ENCODE measurements around the gene NOVA2. TPM values are rescaled to one million over a fixed set of nuclear protein-coding genes. Genes with fewer than 3 reads are reported as not detected.

Gene NOVA2
- total and polyA plus RNA-seq, 8 donors, result 6.4 to 13.9 (median 11.5) TPM

DNA sequence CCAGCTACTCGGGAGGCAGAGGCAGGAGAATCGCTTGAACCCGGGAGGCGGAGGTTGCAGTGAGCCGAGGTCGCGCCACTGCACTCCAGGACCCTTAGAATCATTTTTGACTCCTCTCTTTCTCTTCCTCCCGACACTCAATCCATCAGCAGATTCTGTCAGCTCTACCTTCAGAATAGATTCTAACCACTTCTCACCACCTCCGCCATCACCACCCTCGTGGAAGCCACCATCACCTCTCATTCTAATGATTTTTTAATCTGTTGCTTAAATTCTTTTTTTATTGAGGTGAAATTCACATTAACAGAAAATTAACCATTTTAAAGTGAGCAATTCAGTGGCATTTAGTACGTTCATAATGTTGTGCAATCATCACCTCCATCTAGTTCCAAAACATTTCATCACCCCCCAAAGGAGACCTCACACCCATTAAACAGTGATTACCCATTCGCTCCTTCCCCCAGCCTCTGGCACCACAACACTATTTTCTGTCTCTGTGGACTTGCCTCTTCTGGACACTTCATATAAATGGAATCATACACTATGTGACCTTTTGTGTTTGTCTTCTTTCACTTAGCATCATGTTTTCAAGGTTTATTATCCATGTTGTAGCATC lies 16.6 kb upstream of the NOVA2 start:
- TF ChIP-seq, protein P1, sequence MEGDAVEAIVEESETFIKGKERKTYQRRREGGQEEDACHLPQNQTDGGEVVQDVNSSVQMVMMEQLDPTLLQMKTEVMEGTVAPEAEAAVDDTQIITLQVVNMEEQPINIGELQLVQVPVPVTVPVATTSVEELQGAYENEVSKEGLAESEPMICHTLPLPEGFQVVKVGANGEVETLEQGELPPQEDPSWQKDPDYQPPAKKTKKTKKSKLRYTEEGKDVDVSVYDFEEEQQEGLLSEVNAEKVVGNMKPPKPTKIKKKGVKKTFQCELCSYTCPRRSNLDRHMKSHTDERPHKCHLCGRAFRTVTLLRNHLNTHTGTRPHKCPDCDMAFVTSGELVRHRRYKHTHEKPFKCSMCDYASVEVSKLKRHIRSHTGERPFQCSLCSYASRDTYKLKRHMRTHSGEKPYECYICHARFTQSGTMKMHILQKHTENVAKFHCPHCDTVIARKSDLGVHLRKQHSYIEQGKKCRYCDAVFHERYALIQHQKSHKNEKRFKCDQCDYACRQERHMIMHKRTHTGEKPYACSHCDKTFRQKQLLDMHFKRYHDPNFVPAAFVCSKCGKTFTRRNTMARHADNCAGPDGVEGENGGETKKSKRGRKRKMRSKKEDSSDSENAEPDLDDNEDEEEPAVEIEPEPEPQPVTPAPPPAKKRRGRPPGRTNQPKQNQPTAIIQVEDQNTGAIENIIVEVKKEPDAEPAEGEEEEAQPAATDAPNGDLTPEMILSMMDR (IDR thresholded peaks at IDR 0.05), result no peak
- no peak overlapping the region for H3K4me3 ChIP-seq
- no peaks in the 10 kb centered on the region for H3K36me3 ChIP-seq
- H3K9me3 ChIP-seq, result no peaks in the 10 kb centered on the region
- no peak for DNase-seq
- intact Hi-C loops (cut with DNase I), result no loop called here
- ATAC-seq, result no peak
- H3K27me3 ChIP-seq, result peaks cover 0 to 7% of the 10 kb centered on the region in 2 donors
- peaks cover 0 to 5% of the 10 kb centered on the region in 2 donors for H3K4me1 ChIP-seq
- no peak overlapping the region for H3K27ac ChIP-seq

DNA sequence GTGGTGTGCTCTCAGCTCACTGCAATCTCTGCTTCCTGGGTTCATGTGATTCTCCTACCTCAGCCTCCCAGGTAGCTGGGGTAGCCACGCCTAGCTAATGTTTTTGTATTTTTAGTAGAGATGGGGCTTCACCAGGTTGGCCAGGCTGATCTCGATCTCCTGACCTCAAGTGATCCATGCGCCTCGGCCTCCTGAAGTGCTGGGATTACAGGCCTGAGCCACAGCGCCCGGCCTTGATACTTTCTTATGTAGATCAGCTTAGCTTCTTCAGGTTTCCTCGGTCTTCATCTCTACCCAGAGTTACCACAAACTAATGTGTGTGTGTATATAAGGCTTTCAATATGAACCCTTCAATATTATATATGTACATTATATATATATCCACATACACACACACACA lies 11.7 kb upstream of the NOVA2 start:
- Histone ChIP-seq H3K27me3 (peaks cover 0 to 11% of the 10 kb centered on the region in 2 donors), H3K4me3 (no peak overlapping the region), H3K9me3 (no peaks in the 10 kb centered on the region), H3K27ac (no peak overlapping the region), H3K36me3 (no peaks in the 10 kb centered on the region), H3K4me1 (no peaks in the 10 kb centered on the region)
- ATAC-seq (no peak), DNase-seq (no peak)
- intact Hi-C loops (cut with DNase I), result no loop called here
- TF ChIP-seq, protein P1 (IDR thresholded peaks at IDR 0.05), result no peak

DNA sequence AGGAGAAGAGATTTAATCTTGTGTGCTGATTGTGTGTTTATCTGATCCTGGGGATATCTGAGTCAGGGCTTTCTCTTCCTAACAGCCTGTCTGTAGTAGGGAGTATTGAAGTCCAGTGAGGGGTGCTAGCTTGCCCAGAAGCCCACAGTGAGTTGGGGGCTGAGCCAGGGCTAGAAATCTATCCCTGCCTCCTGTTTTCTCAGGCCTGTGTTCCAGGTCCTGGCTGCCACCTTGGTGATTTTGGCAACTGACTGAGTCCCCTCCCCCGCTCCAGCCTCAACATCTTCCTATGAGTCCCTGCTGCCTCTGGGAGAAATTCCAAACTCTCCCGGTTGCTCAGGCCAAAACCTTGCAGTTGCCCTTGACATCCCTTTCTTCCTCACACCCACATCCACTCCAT lies 7.7 kb upstream of the NOVA2 start:
- H3K4me1 ChIP-seq, result no peaks in the 10 kb centered on the region
- intact Hi-C loops (cut with DNase I), result no loop called here
- no peaks in the 10 kb centered on the region for H3K36me3 ChIP-seq
- no peak overlapping the region for H3K4me3 ChIP-seq
- TF ChIP-seq, protein P1 (IDR thresholded peaks at IDR 0.05), result no peak
- H3K27ac ChIP-seq, result no peak overlapping the region
- no peak for DNase-seq
- H3K27me3 ChIP-seq, result peaks cover 0 to 17% of the 10 kb centered on the region in 2 donors
- ATAC-seq, result no peak
- H3K9me3 ChIP-seq, result no peaks in the 10 kb centered on the region

DNA sequence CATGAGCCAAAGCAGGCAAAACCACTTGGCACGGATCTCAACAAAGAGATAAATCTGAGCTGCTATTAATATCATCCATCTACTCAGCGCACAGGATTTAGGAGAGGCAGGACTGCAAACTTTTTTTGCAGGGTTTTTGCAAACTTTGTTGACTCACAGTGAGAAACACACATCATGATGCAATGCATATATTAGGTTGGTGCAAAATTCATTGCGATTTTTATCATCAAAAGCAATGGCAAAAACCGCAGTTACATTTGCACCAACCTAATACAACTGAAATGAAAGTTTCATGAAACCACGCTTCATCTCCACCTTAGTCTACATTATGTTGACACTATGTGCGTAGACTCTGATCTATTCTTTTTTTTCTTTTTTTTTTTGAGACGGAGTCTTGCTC lies 4.5 kb upstream of the NOVA2 start:
- intact Hi-C loops (cut with DNase I), result no loop called here
- Histone ChIP-seq H3K36me3 (no peaks in the 10 kb centered on the region), H3K4me1 (peaks cover 0 to 3% of the 10 kb centered on the region in 2 donors), H3K27me3 (peaks cover 13 to 42% of the 10 kb centered on the region in 2 donors), H3K27ac (no peak overlapping the region), H3K9me3 (no peaks in the 10 kb centered on the region), H3K4me3 (no peak overlapping the region)
- no peak for DNase-seq
- TF ChIP-seq, protein P1 (IDR thresholded peaks at IDR 0.05), result no peak
- no peak for ATAC-seq

DNA sequence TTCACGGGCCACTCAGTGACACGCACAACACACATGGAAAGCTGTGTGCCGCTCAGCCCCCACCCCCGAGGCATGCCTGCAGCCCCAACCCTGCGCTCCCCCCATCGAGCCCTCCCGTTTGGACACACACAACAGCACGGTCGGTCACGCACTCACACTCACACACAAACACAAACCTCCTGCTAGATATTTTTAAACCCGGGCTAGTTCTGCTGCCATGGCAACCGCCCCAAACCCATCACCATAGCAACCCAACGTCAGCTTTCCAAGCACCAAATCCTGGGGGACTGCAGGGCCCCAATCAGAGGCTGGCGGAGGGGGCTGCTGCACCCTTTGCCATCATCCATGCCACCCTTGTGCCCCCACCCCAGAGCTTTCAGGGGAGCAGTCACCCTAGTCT lies 2.5 kb upstream of the NOVA2 start:
- TF ChIP-seq, protein P1 (IDR thresholded peaks at IDR 0.05), result no peak
- no peak overlapping the region for H3K27ac ChIP-seq
- no peaks in the 10 kb centered on the region for H3K36me3 ChIP-seq
- intact Hi-C loops (cut with DNase I), result no loop called here
- H3K27me3 ChIP-seq, result peaks cover 32 to 62% of the 10 kb centered on the region in 2 donors
- no peak for ATAC-seq
- peak in 1 of 4 donors; percentile 43 for DNase-seq
- no peak overlapping the region for H3K4me3 ChIP-seq
- no peaks in the 10 kb centered on the region for H3K9me3 ChIP-seq
- peaks cover 0 to 3% of the 10 kb centered on the region in 2 donors for H3K4me1 ChIP-seq

Data from left lung (tissue), 10 donors.